ENCODE measurements around the gene TRO.
A peak's percentile ranks its signal among the peaks of the same experiment; 100 is the strongest.

Gene TRO

GRCh38 chrX:54909941-54910340 lies 10.7 kb upstream of the TRO start (continued):
- TF ChIP-seq ZNF8 (CRISPR knock-in tag; IDR thresholded peaks at IDR 0.05) (no peak), ZNF70 (CRISPR knock-in tag; IDR thresholded peaks at IDR 0.05) (no peak), TCF4 (CRISPR knock-in tag; IDR thresholded peaks at IDR 0.05; ENCODE audit: borderline replicate concordance) (no peak), ZFP3 (CRISPR knock-in tag; IDR thresholded peaks at IDR 0.05) (no peak)

GRCh38 chrX:54921427-54922021 lies 900 bp downstream of the TRO start:
- no peak for TF ChIP-seq ESRRG (CRISPR knock-in tag; IDR thresholded peaks at IDR 0.05)
- no peak for TF ChIP-seq CSRNP3 (CRISPR knock-in tag; IDR thresholded peaks at IDR 0.05)
- no peak for TF ChIP-seq ZFP30 (CRISPR knock-in tag; IDR thresholded peaks at IDR 0.05)
- TF ChIP-seq SNAI2 (CRISPR knock-in tag; IDR thresholded peaks at IDR 0.05): no peak
- TF ChIP-seq GLIS3 (CRISPR knock-in tag; IDR thresholded peaks at IDR 0.05): no peak
- ATAC-seq: peak; percentile 86

- no peak for TF ChIP-seq ZNF8 (CRISPR knock-in tag; IDR thresholded peaks at IDR 0.05)
- TF ChIP-seq OSR1 (CRISPR knock-in tag; IDR thresholded peaks at IDR 0.05): no peak
- no peak for TF ChIP-seq CREB5 (CRISPR knock-in tag; IDR thresholded peaks at IDR 0.05; ENCODE audit: low read depth)
- no peak for TF ChIP-seq CSDC2 (CRISPR knock-in tag; IDR thresholded peaks at IDR 0.05)
- no peak for TF ChIP-seq SNAI2 (CRISPR knock-in tag; IDR thresholded peaks at IDR 0.05)
- no peak for TF ChIP-seq ISL1 (CRISPR knock-in tag; IDR thresholded peaks at IDR 0.05)
- no peak for TF ChIP-seq ESRRG (CRISPR knock-in tag; IDR thresholded peaks at IDR 0.05)
- TF ChIP-seq TOX (CRISPR knock-in tag; IDR thresholded peaks at IDR 0.05; ENCODE audit: borderline replicate concordance): no peak
- no peak for TF ChIP-seq POU6F1 (CRISPR knock-in tag; IDR thresholded peaks at IDR 0.05; ENCODE audit: borderline replicate concordance, low read depth)
- TF ChIP-seq RARB (CRISPR knock-in tag; IDR thresholded peaks at IDR 0.05): no peak
- TF ChIP-seq BACH2 (CRISPR knock-in tag; IDR thresholded peaks at IDR 0.05; ENCODE audit: borderline replicate concordance): no peak
- TF ChIP-seq ZNF70 (CRISPR knock-in tag; IDR thresholded peaks at IDR 0.05): no peak
- no peak for TF ChIP-seq CSRNP3 (CRISPR knock-in tag; IDR thresholded peaks at IDR 0.05)
- TF ChIP-seq ZFP3 (CRISPR knock-in tag; IDR thresholded peaks at IDR 0.05): no peak
- no peak for TF ChIP-seq TSHZ2 (CRISPR knock-in tag; IDR thresholded peaks at IDR 0.05)
- no peak for TF ChIP-seq PATZ1 (CRISPR knock-in tag; IDR thresholded peaks at IDR 0.05; ENCODE audit: borderline replicate concordance)
- no peak for TF ChIP-seq TCF4 (CRISPR knock-in tag; IDR thresholded peaks at IDR 0.05; ENCODE audit: borderline replicate concordance)
- no peak for ATAC-seq
Observed at GRCh38 chrX:54922547-54922946, 1.9 kb downstream of the TRO start.

All from SK-N-SH treated with all-trans-retinoic acid at 6 μM for 48 hours (cell line).